ENCODE results near the gene HJURP.

Gene HJURP

DNA sequence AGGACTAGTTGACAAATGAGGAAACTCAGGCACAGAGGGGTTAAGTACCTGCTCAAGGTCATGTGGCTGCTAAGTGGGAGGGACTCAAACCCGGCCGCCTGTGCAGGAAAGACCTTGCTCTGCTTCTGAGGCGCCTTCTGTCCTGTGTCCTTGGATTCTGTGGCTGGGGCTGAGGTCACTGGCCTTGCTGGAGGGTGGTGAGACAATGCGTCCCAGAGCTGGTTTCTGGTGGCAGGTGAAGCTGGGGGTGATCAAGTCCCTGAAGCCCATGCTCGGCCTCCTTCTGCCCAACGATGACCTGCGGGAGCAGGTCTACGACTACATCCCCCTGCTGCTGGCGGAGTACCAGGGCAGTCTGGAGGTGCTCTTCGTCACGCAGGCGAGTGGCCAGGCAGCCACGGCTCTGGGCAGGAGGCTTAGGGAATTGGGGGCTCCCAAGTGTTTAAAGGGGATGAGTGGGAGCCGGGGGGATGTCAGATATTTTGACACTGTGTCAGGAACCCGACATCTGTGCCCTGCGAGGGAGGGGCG, 60.1 kb downstream of the HJURP start:
- no peak for DNase-seq (ENCODE audit: low read depth in 2 of 2)

DNA sequence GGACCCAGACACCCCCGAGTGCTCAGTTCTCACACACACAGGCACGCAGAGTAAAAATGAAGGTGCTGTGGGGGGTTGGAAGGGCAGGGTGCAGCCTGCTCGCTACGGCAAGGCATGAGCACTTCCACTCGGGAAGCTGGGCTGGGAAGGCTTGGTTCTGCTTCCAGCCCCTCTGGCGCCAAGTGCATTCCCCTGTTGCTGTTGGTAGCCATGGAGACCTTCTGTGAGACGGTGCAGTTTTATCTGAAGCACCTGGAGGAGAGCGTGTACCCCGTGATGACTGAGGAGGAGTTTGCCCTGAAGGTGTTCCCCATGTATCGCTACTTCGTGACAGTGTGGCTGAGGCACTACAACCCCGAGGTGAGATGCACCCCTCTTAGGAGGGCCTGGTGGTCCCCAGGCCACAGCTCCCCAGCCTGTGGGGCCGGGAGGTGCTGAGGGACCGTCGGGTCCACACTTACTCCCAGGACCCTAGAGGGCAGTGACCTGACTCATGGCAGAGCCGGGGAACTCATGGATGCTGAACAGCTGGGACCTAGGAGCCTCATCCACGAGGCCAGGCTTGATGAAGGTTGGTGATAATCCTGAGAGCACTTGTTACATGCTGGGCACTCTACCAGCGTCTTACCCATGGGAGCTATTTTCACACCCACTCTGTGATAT, 60.7 kb downstream of the HJURP start:
- no peak for DNase-seq (ENCODE audit: low read depth in 2 of 2)

DNA sequence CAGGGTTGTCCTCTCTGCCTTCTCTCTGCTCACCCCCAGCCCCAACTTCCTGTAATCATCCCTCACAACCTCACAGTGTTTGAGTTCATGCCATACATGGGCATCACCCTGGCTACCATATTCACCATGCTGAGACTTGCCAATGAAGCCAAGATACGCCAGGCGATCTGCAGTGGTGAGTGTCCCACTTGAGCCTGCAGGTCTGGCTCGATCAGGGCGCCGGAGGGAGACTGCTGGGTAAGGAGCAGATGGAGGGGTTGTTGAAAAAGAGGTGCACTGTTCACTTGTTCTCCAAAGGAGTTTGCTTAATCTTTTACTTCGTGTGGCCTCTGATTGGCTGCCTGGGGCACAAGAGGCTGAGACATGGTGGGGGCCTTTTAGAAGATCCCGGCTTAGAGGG, 61.6 kb downstream of the HJURP start:
- DNase-seq (ENCODE audit: low read depth in 2 of 2), result no peak

DNA sequence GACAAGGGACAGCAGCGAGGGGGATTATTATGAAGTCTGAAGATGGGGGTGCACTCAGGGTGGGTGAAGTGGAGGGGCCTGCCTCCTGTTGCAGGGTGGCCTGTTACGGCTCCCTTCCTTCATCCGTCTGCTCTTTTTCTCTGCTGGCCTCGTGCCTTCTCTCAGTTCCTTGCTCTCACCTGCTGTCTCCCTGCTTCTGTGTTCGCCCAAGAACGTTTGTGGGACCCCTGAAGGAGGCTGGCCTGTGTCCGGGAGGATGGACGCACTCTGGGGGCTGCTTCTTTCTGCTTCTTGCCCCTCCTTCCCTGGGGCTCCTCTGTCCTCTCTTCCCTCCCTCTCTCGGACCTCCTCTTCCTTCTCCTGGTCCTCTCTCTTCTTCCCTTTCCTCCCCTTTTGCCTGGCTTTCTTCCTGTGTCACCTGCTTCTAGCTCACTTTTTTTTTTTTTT, 62.4 kb downstream of the HJURP start:
- no peak for DNase-seq (ENCODE audit: low read depth in 2 of 2)

DNA sequence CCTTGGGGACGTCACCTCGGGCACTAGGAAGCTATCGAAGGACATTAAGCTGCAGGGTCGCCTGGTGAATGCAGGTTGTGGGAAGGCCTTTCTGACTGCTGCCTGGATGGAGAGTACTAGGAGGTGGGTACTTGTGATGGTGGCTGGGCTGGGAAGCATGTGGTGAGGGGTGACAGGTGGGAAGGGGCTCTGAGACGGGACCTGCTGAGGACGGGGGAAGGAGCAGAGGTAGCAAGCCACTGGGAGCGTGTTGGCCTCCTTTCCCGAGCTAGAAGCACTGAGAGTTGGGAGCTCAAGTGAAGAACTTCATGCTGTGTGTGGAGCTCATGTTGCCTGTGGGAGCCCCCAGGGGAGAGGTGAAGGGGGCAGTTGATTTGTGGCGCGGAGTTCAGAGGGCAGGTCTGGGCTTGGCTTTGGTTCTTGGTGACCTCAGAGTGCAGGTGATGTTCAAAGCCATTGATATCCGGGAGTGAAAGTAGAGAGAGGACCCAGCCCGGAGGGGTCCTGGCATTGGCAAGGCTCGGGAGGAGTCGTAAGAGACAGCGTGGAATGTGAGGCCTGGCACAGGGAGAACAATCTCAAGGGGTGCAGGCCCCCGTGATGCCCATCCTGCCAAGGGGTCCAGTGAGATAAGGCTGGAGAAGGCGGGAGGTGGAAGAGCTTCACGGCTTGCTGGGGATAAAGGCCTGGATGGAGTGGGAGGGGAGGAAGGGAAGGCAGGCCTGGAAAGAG, 63.0 kb downstream of the HJURP start:
- DNase-seq (ENCODE audit: low read depth in 2 of 2), result no peak

DNA sequence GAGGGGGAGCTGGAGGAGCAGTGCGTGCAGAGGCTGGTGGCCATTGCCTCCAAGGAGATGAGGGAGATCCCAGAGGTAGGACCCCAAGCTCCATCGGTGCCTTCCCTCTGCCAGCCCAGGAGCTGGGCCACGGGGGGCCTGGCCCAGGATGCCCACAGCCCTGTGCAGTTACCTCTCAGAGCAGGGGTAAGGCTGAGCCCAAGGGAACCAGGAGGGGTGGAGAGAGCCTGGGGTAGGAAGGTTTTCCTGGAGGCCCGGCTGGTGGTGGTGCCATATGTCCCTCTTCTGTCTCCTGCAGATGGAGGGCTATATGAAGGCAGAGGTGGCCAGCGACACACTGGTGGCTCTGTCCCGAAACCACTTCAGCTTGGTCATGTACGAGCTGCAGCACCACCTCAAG, 64.8 kb downstream of the HJURP start:
- DNase-seq (ENCODE audit: low read depth in 2 of 2), result no peak

Data from stimulated activated CD4-positive, alpha-beta T cell treated with anti-CD3 and anti-CD28 coated beads, Interleukin-12 subunit alpha, Interleukin-12 subunit beta, amount 100 ng/mL, for 24 hours (primary cell).